Measurements from ENCODE around the gene ABCA1. TPM values are rescaled to one million over a fixed set of nuclear protein-coding genes. Genes with fewer than 3 reads are reported as not detected.
"Not testable (repeated sequence)": the region's sequence is repeated elsewhere in the genome, so short reads cannot be mapped to it uniquely, and the experiment has no call there.

The ABCA1 gene
- total and polyA plus RNA-seq, 12 donors = 1.3 to 35.0 (median 11.3) TPM

DNA sequence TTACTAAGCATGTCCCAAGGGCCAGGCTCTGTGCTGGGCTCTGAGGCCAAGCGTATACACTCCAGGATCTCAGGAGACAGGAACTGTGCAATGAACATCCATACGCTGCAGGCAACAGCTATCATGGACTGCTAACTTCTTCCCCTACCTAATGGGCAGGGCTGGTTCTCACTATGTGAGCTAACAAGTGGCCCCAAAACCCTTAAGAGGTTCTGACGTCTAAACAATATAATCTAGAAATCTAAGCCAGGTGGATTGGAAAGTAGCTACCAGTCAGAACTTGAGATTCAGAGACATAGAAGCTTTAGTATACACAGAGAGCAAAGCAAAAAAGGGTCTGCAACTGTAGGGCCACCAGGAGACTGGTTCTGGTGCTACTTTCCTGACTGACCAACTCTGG is 27.6 kb downstream of the ABCA1 start:
- peak overlapping the region in 1 of 10 donors; percentile 26 for H3K27ac ChIP-seq
- WGBS, 2 donors = 77 to 83% methylated on average over 3 of the region's 3 CpGs
- no peaks in the 10 kb centered on the region for H3K27me3 ChIP-seq
- DNase-seq (no peak), ATAC-seq (no peak)
- no peak overlapping the region for H3K4me3 ChIP-seq
- no peaks in the 10 kb centered on the region for H3K9me3 ChIP-seq
- TF ChIP-seq, protein P1, sequence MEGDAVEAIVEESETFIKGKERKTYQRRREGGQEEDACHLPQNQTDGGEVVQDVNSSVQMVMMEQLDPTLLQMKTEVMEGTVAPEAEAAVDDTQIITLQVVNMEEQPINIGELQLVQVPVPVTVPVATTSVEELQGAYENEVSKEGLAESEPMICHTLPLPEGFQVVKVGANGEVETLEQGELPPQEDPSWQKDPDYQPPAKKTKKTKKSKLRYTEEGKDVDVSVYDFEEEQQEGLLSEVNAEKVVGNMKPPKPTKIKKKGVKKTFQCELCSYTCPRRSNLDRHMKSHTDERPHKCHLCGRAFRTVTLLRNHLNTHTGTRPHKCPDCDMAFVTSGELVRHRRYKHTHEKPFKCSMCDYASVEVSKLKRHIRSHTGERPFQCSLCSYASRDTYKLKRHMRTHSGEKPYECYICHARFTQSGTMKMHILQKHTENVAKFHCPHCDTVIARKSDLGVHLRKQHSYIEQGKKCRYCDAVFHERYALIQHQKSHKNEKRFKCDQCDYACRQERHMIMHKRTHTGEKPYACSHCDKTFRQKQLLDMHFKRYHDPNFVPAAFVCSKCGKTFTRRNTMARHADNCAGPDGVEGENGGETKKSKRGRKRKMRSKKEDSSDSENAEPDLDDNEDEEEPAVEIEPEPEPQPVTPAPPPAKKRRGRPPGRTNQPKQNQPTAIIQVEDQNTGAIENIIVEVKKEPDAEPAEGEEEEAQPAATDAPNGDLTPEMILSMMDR (IDR thresholded peaks at IDR 0.05) = no peak
- intact Hi-C loops (cut with DNase I) = no loop called here
- H3K4me1 ChIP-seq = peaks cover 0 to 65% (median 53%) of the 10 kb centered on the region in 9 donors
- H3K36me3 ChIP-seq = peaks cover 0 to 70% (median 0%) of the 10 kb centered on the region in 9 donors

DNA sequence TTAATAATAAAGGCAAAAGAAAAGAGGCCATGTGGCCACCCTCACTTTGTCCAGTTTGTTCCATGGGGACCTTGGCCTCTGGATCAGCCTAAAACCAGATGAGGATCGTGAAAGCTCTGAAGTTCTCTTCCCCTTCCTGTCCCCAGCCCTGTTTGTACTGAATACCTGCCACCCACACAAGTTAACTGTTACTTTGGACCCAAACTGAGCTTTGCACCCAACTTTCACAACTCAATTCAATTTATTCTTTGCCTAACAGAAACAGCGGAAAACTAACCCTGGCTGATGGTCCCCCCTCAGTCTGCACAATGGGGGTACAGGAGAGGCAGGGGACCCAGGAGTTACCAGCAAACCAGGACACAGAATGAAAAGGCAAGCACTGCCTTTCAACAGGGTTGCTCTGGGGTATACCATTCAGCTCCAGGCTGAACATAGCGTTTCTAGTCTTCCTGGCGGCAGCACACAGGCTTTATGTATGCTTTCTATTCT is 28.2 kb downstream of the ABCA1 start:
- no peak for DNase-seq
- H3K36me3 ChIP-seq = peaks cover 0 to 71% (median 0%) of the 10 kb centered on the region in 9 donors

DNA sequence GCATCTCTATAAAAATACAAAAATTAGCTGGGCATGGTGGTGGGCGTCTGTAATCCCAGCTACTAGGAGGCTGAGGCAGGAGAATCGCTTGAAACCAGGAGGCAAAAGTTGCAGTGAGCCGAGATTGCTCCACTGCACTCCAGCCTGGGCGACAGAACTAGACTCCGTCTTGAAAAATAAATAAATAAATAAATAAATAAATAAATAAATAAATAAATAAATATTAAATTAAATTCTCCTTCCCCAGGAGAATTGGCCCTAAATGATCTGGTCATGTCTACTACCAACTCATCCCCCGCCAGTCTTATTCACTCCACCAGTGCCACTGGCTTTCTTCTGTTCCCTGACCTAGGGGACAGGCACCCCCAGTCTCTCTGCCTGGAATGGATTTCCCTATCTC is 29.6 kb downstream of the ABCA1 start:
- 96 to 99% methylated on average over 6 of the region's 6 CpGs for WGBS, 2 donors
- intact Hi-C loops (cut with DNase I); ATAC-seq; H3K9me3 ChIP-seq; H3K27me3 ChIP-seq; H3K27ac ChIP-seq; H3K4me3 ChIP-seq; DNase-seq: not testable (repeated sequence)
- Histone ChIP-seq H3K4me1 (peaks cover 0 to 62% (median 41%) of the 10 kb centered on the region in 9 donors), H3K36me3 (peaks cover 0 to 81% (median 0%) of the 10 kb centered on the region in 9 donors)

More for the DNA sequence above, 28.2 kb downstream of the ABCA1 start:
- Histone ChIP-seq H3K9me3 (no peaks in the 10 kb centered on the region), H3K4me1 (peaks cover 0 to 65% (median 53%) of the 10 kb centered on the region in 9 donors), H3K27ac (no peak overlapping the region), H3K27me3 (no peaks in the 10 kb centered on the region), H3K4me3 (no peak overlapping the region)
- TF ChIP-seq, protein P1 (IDR thresholded peaks at IDR 0.05) = no peak
- WGBS, 2 donors = 62 to 83% methylated on average over 4 of the region's 4 CpGs
- intact Hi-C loops (cut with DNase I) = no loop called here
- no peak for ATAC-seq

DNA sequence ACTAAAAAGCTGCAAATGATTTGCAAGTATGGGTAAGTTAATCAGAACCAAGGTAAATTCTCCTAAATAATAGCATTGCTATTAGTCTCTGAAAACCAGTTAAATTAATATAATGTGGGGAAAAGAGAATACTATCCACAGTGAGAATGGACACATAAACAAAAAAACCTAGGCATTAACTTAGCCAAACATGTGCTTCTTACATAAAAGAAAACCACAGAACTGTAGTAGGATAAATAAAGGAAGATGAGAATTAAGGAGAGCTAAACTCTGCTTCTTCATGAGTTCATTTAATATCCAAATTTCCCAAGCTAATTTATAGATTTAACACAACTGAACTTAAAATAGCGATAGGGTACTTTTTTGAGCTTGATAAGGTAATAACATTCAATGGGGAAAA is 31.8 kb downstream of the ABCA1 start:
- no peaks in the 10 kb centered on the region for H3K27me3 ChIP-seq
- ATAC-seq = no peak
- intact Hi-C loops (cut with DNase I) = no loop called here
- H3K9me3 ChIP-seq = no peaks in the 10 kb centered on the region
- peaks cover 0 to 49% (median 39%) of the 10 kb centered on the region in 9 donors for H3K4me1 ChIP-seq
- TF ChIP-seq, protein P1 (IDR thresholded peaks at IDR 0.05) = no peak
- H3K4me3 ChIP-seq = no peak overlapping the region
- H3K27ac ChIP-seq = peak overlapping the region in 1 of 10 donors; percentile 32
- peaks cover 0 to 62% (median 0%) of the 10 kb centered on the region in 9 donors for H3K36me3 ChIP-seq
- 98 to 99% methylated on average over 1 of the region's 1 CpG for WGBS, 2 donors
- no peak for DNase-seq

DNA sequence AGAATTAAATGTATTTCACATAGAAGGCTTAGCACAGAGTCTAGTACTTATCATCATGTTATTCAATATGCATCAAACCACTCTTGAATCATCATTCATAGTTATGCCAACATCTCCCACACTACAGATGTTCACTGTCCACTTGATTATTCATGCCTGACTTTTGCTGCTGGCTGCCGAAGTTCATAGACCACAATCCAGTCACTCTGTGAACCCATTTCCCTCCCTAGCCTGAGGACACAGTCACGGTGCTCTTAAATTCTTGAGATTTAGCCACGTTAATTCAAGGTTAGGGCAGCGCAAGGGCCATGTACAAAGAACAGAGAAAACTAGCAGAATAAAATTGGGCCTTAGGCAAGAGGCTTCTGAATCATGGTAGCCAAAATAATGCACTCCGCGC is 32.4 kb downstream of the ABCA1 start:
- Histone ChIP-seq H3K27ac (peak overlapping the region in 2 of 10 donors; percentile 22 to 32), H3K9me3 (no peaks in the 10 kb centered on the region), H3K4me3 (no peak overlapping the region), H3K27me3 (no peaks in the 10 kb centered on the region), H3K36me3 (peaks cover 0 to 57% (median 0%) of the 10 kb centered on the region in 9 donors), H3K4me1 (peaks cover 0 to 43% (median 34%) of the 10 kb centered on the region in 9 donors)
- 79 to 87% methylated on average over 6 of the region's 6 CpGs for WGBS, 2 donors
- TF ChIP-seq, protein P1 (IDR thresholded peaks at IDR 0.05) = no peak
- intact Hi-C loops (cut with DNase I) = no loop called here
- ATAC-seq (peak in 5 of 8 donors; percentile 4 to 86 (median 41)), DNase-seq (no peak)
